ENCODE measurements around the gene ENTR1.

Gene ENTR1

GRCh38 chr9:136392538-136393449 is 17.6 kb downstream of the ENTR1 start:
- in situ Hi-C loops (cut with HindIII; ENCODE audit: low sequenced_read_pairs) = no loop called here
- no peak overlapping the region for H3K4me3 ChIP-seq (ENCODE audit: low read depth, low read length)

GRCh38 chr9:136391737-136392537 is 18.5 kb downstream of the ENTR1 start:
- DNase-seq (ENCODE audit: low read depth) = no peak
- in situ Hi-C loops (cut with HindIII; ENCODE audit: low sequenced_read_pairs) = no loop called here
- no peak for TF ChIP-seq CTCF (IDR thresholded peaks at IDR 0.05; ENCODE audit: low read depth, low read length, missing control alignments)
- H3K4me3 ChIP-seq (ENCODE audit: low read depth, low read length) = no peak overlapping the region

More at GRCh38 chr9:136392538-136393449, 17.6 kb downstream of the ENTR1 start:
- TF ChIP-seq CTCF (IDR thresholded peaks at IDR 0.05; ENCODE audit: low read depth, low read length, missing control alignments) = no peak
- DNase-seq (ENCODE audit: low read depth) = no peak

GRCh38 chr9:136389396-136389795 is 21.0 kb downstream of the ENTR1 start:
- DNase-seq (ENCODE audit: low read depth) = no peak
- no peak overlapping the region for H3K4me3 ChIP-seq (ENCODE audit: low read depth, low read length)
- in situ Hi-C loops (cut with HindIII; ENCODE audit: low sequenced_read_pairs) = no loop called here
- no peak for TF ChIP-seq CTCF (IDR thresholded peaks at IDR 0.05; ENCODE audit: low read depth, low read length, missing control alignments)

GRCh38 chr9:136387217-136387616 is 23.2 kb downstream of the ENTR1 start:
- in situ Hi-C loops (cut with HindIII; ENCODE audit: low sequenced_read_pairs) = no loop called here
- no peak overlapping the region for H3K4me3 ChIP-seq (ENCODE audit: low read depth, low read length)
- no peak for DNase-seq (ENCODE audit: low read depth)
- no peak for TF ChIP-seq CTCF (IDR thresholded peaks at IDR 0.05; ENCODE audit: low read depth, low read length, missing control alignments)

GRCh38 chr9:136386018-136386417 is 24.4 kb downstream of the ENTR1 start:
- H3K4me3 ChIP-seq (ENCODE audit: low read depth, low read length) = no peak overlapping the region
- no peak for DNase-seq (ENCODE audit: low read depth)
- TF ChIP-seq CTCF (IDR thresholded peaks at IDR 0.05; ENCODE audit: low read depth, low read length, missing control alignments) = no peak
- in situ Hi-C loops (cut with HindIII; ENCODE audit: low sequenced_read_pairs) = no loop called here

- DNase-seq (ENCODE audit: low read depth) = no peak
- H3K4me3 ChIP-seq (ENCODE audit: low read depth, low read length) = no peak overlapping the region
- TF ChIP-seq CTCF (IDR thresholded peaks at IDR 0.05; ENCODE audit: low read depth, low read length, missing control alignments) = no peak
- in situ Hi-C loops (cut with HindIII; ENCODE audit: low sequenced_read_pairs) = no loop called here
These were observed 25.4 kb downstream of the ENTR1 start for GRCh38 chr9:136385015-136385414.

Data from astrocyte of the cerebellum (primary cell).